DND-41 (cell line): Measurements from ENCODE around the gene KRTAP1-5.

Source experiments
- EZH2 ChIP-seq: IDR thresholded peaks from 3 replicates; pipeline ENCODE4 v1.6.1; 2012; ENCODE audit warnings: borderline replicate concordance, low read depth, mild to moderate bottlenecking, moderate library complexity, low read length, inconsistent platforms; ENCODE audit not compliant: severe bottlenecking
- TF ChIP-seq, protein P1 (sequence below): IDR thresholded peaks from 2 replicates; pipeline ENCODE4 v1.5.1; 2012; ENCODE audit warnings: borderline replicate concordance, low read length, moderate library complexity, mild to moderate bottlenecking; ENCODE audit not compliant: poor library complexity, severe bottlenecking; ENCODE audit errors: extremely low read depth

DNA sequence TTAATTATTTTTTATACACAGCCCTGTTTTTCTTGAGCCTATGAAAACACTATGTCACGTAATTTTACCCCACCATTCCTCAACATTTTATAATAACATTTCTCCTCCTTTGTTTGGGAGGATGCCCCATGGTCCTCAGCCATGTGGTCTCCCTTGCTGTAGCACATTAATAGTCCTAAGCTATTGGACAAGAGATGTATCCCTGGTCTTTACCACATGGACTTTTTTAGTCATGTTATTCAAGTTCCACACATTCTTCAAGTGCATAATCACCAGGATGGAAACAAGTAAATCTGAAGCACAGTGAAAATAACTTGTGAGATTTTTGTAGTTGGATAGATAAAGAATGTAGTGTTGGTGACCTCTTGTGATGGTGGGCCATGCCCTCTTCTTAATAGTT lies 35.0 kb upstream of the KRTAP1-5 start:
- TF ChIP-seq EZH2, result no peak
- TF ChIP-seq, protein P1, sequence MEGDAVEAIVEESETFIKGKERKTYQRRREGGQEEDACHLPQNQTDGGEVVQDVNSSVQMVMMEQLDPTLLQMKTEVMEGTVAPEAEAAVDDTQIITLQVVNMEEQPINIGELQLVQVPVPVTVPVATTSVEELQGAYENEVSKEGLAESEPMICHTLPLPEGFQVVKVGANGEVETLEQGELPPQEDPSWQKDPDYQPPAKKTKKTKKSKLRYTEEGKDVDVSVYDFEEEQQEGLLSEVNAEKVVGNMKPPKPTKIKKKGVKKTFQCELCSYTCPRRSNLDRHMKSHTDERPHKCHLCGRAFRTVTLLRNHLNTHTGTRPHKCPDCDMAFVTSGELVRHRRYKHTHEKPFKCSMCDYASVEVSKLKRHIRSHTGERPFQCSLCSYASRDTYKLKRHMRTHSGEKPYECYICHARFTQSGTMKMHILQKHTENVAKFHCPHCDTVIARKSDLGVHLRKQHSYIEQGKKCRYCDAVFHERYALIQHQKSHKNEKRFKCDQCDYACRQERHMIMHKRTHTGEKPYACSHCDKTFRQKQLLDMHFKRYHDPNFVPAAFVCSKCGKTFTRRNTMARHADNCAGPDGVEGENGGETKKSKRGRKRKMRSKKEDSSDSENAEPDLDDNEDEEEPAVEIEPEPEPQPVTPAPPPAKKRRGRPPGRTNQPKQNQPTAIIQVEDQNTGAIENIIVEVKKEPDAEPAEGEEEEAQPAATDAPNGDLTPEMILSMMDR, result no peak
